ENCODE data around the gene UTP14C.
"Not testable (repeated sequence)": the region's sequence is repeated elsewhere in the genome, so short reads cannot be mapped to it uniquely, and the experiment has no call there.

Gene UTP14C

GRCh38 chr13:52043675-52044074 lies 19.2 kb downstream of the UTP14C start:
- DNase-seq (ENCODE audit: low read depth in 2 of 2), result no peak

GRCh38 chr13:52047463-52047862 lies 23.0 kb downstream of the UTP14C start:
- DNase-seq (ENCODE audit: low read depth in 2 of 2), result no peak

GRCh38 chr13:52048516-52048915 lies 24.0 kb downstream of the UTP14C start:
- no peak for DNase-seq (ENCODE audit: low read depth in 2 of 2)

GRCh38 chr13:52051400-52051799 lies 26.9 kb downstream of the UTP14C start:
- DNase-seq (ENCODE audit: low read depth in 2 of 2), result no peak

- no peak for DNase-seq (ENCODE audit: low read depth in 2 of 2)
Measured at GRCh38 chr13:52053460-52053859, 29.0 kb downstream of the UTP14C start.

GRCh38 chr13:52061064-52061463 lies 36.6 kb downstream of the UTP14C start:
- not testable (repeated sequence) for DNase-seq (ENCODE audit: low read depth in 2 of 2)

- DNase-seq (ENCODE audit: low read depth in 2 of 2), result no peak
Measured at GRCh38 chr13:52061587-52061986, 37.1 kb downstream of the UTP14C start.

GRCh38 chr13:52067237-52067636 lies 42.7 kb downstream of the UTP14C start:
- DNase-seq (ENCODE audit: low read depth in 2 of 2), result no peak

- DNase-seq (ENCODE audit: low read depth in 2 of 2), result no peak
Measured at GRCh38 chr13:52070929-52071523, 46.5 kb downstream of the UTP14C start.
